Measurements from ENCODE around the gene MCF2L2. TPM values are rescaled to one million over a fixed set of nuclear protein-coding genes. Genes with fewer than 3 reads are reported as not detected.

The MCF2L2 gene
- polyA plus RNA-seq, 2 of the 4 experiments (the other 2 are of a cell fraction) = 0.03 to 0.05 TPM

GRCh38 chr3:183252973-183253527, 175.4 kb downstream of the MCF2L2 start, which contains the start of gene B3GNT5:
Gene B3GNT5 (plus strand): TSS chr3:183253253. CDS start chr3:183269799, 16,546 bp downstream.
- H3K27ac ChIP-seq = peak within 1 kb of the TSS; percentile 79 to 90
- H3K4me1 ChIP-seq = peaks cover 6% of the 10 kb centered on the region; the same call in 1 of the 3 replicates
- DNase-seq (ENCODE audit: low read depth in 1 of 2, low spot score in 1 of 2) = peak in 1 of 2 experiments; percentile 46
- H3K9me3 ChIP-seq = no peaks in the 10 kb centered on the region
- no peak for FAIRE-seq
- CTCF ChIA-PET = interaction anchor here (0.7 to 4.7 kb wide), 6 partner anchors 10 to 133 kb away, joined by 3 to 34 read pairs (median 4); no protein-coding TSS in a partner anchor
- peak within 1 kb of the TSS; percentile 70 for H3K4me3 ChIP-seq
- ATAC-seq = peak; percentile 35 to 51; a peak in 5 of 6 replicates
- POLR2A ChIA-PET = interaction anchor here (0.6 to 2.8 kb wide), 4 partner anchors 12 to 129 kb away, joined by 3 to 12 read pairs (median 4); no protein-coding TSS in a partner anchor
- WGBS (ENCODE audit: missing lambda C conversion rate) = 0% methylated on average over 4 of the region's 43 CpGs
- TF ChIP-seq FOXS1 (CRISPR knock-in tag; IDR thresholded peaks at IDR 0.05) (no peak), HOXB13 (CRISPR knock-in tag; IDR thresholded peaks at IDR 0.05; ENCODE audit: low read depth) (no peak), HEYL (CRISPR knock-in tag; IDR thresholded peaks at IDR 0.05) (no peak), CBX2 (IDR thresholded peaks at IDR 0.05; ENCODE audit: borderline replicate concordance, low read depth) (no peak), HMGXB4 (CRISPR knock-in tag; IDR thresholded peaks at IDR 0.05; ENCODE audit: borderline replicate concordance) (no peak)
- H3K4me2 ChIP-seq = peak within 1 kb of the TSS; percentile 94

DNA sequence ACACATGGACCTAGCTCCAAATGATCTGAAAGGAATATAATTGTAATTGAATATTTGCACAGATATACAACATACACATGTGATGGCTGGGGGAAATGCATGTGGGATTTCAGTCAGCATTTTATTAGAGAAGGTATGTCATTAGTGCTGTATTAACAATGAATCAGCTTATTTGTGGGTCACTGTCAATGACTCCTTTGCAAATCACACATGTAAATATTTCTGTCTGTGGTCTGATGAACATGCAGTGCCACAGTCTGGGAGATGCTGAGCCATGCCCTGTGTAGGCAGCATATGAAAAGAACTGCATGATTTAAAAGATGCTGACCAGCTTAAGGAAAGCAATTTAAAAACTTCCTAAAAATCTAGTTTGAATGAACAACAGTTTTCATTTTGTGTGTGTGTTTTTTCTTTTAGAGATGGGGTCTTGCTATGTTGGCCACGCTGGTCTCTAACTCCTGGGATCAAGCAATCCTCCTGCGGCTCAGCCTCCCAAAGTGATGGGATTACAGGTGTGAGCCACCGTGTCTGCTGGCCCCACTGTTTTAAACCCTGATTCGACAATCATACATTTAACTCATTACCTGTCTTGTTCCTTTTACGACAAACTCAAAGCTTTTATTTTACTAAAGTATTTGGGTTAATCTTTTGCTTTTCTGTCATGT, 176.2 kb downstream of the MCF2L2 start:
- ATAC-seq (no peak), DNase-seq (ENCODE audit: low read depth in 1 of 2, low spot score in 1 of 2) (no peak), FAIRE-seq (no peak)
- TF ChIP-seq ZNF302 (CRISPR knock-in tag; IDR thresholded peaks at IDR 0.05) (no peak), MAFK (IDR thresholded peaks at IDR 0.05; ENCODE audit: partially characterized antibody) (peak; percentile 53)
- POLR2A ChIA-PET = no interaction called here
- H3K9me3 ChIP-seq = no peaks in the 10 kb centered on the region
- peak overlapping the region in 1 of 2 experiments; percentile 79; a peak in 1 of 6 replicates for H3K27ac ChIP-seq
- CTCF ChIA-PET = interaction anchor here (0.8 to 4.7 kb wide), 6 partner anchors 67 to 134 kb away, joined by 3 to 34 read pairs (median 4); no protein-coding TSS in a partner anchor
- H3K4me2 ChIP-seq = peak overlapping the region; percentile 94
- H3K4me1 ChIP-seq = peaks cover 8% of the 10 kb centered on the region; the same call in 2 of the 3 replicates
- peak overlapping the region; percentile 70; the same call in 2 of the 3 replicates for H3K4me3 ChIP-seq
- WGBS (ENCODE audit: missing lambda C conversion rate) = 95% methylated on average over 5 of the region's 5 CpGs

- Histone ChIP-seq H3K4me3 (no peak overlapping the region), H3K27ac (no peak overlapping the region), H3K9me3 (no peaks in the 10 kb centered on the region), H3K4me2 (no peak overlapping the region), H3K4me1 (peaks cover 10% of the 10 kb centered on the region; the same call in 2 of the 3 replicates)
- ATAC-seq (no peak), DNase-seq (ENCODE audit: low read depth in 1 of 2, low spot score in 1 of 2) (no peak), FAIRE-seq (no peak)
- TF ChIP-seq CHD2 (IDR thresholded peaks at IDR 0.05; ENCODE audit: low read length, partially characterized antibody) = no peak
- no peak for TF ChIP-seq HEYL (CRISPR knock-in tag; IDR thresholded peaks at IDR 0.05)
- POLR2A ChIA-PET = no interaction called here
- CTCF ChIA-PET = interaction anchor here (1.0 to 1.9 kb wide), 3 partner anchors 21 to 133 kb away, joined by 3 to 5 read pairs (median 4); no protein-coding TSS in a partner anchor
- 85% methylated on average over 6 of the region's 6 CpGs for WGBS (ENCODE audit: missing lambda C conversion rate)
Measured at GRCh38 chr3:183249006-183249718, 179.3 kb downstream of the MCF2L2 start.

DNA sequence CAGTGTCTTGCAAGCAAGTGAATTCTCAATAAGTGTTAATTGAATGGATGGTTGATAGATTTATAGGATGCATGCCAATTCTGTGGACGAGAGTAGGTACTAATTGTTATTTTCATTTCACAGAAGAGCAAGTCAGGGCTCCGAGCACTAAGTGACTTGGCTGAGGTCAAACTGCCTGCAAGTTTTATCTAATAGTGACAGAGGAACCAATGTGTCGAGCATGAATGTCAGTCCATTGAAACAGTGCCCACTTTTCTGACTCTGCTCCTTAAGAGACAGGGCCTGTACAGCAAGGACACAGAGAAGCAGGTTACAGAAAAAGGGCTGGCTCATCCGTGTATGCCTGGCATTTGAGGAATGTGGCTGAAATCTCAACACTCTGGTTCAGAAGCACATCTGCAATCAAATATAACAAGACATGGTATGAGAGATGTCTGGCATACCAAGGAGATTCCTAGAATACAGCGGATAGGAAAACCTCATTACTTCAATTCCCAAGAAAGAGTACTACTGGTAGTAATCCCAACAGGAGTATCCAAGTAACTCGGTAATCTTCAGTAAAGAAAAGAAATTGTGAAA, 181.3 kb downstream of the MCF2L2 start:
- DNase-seq (ENCODE audit: low read depth in 1 of 2, low spot score in 1 of 2) (no peak), FAIRE-seq (no peak), ATAC-seq (peak in 1 of 2 experiments; percentile 45; a peak in 3 of 6 replicates)
- peaks cover 9% of the 10 kb centered on the region; the same call in 2 of the 3 replicates for H3K9me3 ChIP-seq
- POLR2A ChIA-PET = no interaction called here
- H3K4me3 ChIP-seq = no peak overlapping the region
- 47% methylated on average over 6 of the region's 6 CpGs for WGBS (ENCODE audit: missing lambda C conversion rate)
- H3K4me1 ChIP-seq = peaks cover 10% of the 10 kb centered on the region; the same call in 2 of the 3 replicates
- CTCF ChIA-PET = no interaction called here
- H3K4me2 ChIP-seq = peak overlapping the region; percentile 10; the same call in 1 of the 3 replicates
- no peak overlapping the region for H3K27ac ChIP-seq
- TF ChIP-seq ZFP36 (IDR thresholded peaks at IDR 0.05; ENCODE audit: borderline replicate concordance, partially characterized antibody) (no peak), GATA3 (IDR thresholded peaks at IDR 0.05; ENCODE audit: borderline replicate concordance) (no peak), RFX5 (IDR thresholded peaks at IDR 0.05) (no peak), ESRRA (IDR thresholded peaks at IDR 0.05; ENCODE audit: borderline replicate concordance, low read length) (no peak), HOXB5 (CRISPR knock-in tag; IDR thresholded peaks at IDR 0.05) (no peak), REST (IDR thresholded peaks at IDR 0.05) (no peak), MAFK (IDR thresholded peaks at IDR 0.05; ENCODE audit: partially characterized antibody) (no peak), JUNB (IDR thresholded peaks at IDR 0.05) (no peak), EHF (CRISPR knock-in tag; IDR thresholded peaks at IDR 0.05) (no peak), RAD21 (conservative IDR thresholded peaks at IDR 0.05 in 1 of 2, IDR thresholded peaks at IDR 0.05 in 1 of 2) (no peak), CBX2 (IDR thresholded peaks at IDR 0.05; ENCODE audit: borderline replicate concordance, low read depth) (no peak), JUN (IDR thresholded peaks at IDR 0.05) (no peak)
- TF ChIP-seq, protein P1, sequence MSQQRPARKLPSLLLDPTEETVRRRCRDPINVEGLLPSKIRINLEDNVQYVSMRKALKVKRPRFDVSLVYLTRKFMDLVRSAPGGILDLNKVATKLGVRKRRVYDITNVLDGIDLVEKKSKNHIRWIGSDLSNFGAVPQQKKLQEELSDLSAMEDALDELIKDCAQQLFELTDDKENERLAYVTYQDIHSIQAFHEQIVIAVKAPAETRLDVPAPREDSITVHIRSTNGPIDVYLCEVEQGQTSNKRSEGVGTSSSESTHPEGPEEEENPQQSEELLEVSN (IDR thresholded peaks at IDR 0.05; ENCODE audit: borderline replicate concordance, low read depth) = no peak
